Measurements from ENCODE around the gene NDOR1.

Gene NDOR1

DNA sequence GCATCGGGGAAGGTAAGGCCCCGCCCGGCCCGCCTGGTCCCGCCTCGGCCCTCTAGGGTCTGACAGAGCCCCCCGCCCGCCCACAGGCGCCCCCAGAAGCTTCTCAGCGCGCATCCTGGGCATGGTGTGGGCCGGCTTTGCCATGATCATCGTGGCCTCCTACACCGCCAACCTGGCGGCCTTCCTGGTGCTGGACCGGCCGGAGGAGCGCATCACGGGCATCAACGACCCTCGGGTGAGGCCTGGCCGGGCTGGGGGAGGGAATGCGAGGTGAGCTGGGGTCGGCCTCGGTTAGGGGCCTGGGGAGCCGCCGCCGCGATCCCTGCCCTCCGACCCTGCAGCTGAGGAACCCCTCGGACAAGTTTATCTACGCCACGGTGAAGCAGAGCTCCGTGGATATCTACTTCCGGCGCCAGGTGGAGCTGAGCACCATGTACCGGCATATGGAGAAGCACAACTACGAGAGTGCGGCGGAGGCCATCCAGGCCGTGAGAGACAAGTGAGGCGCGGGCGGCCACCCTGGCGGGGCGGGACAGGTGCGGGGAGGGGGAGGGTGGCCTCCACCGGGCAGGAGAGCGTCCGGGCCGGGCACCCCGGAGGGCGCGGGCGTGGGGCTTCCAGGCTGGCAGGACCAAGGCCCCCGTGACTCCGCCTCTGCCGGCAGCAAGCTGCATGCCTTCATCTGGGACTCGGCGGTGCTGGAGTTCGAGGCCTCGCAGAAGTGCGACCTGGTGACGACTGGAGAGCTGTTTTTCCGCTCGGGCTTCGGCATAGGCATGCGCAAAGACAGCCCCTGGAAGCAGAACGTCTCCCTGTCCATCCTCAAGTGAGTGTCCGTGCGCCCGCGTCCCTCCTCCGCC lies 42.8 kb upstream of the NDOR1 start:
- no peak overlapping the region for H3K27ac ChIP-seq (ENCODE audit: low read depth in 2 of 2, low read length in 2 of 2)
- no peaks in the 10 kb centered on the region for H3K9me3 ChIP-seq (ENCODE audit: control insufficient read depth in 2 of 2, low read length in 2 of 2)
- H3K4me1 ChIP-seq (ENCODE audit: control insufficient read depth in 2 of 2, insufficient read depth in 2 of 2, low read length in 2 of 2): peaks cover 2 to 10% of the 10 kb centered on the region in 2 donors
- peak overlapping the region in 1 of 2 donors; percentile 35 for H3K4me3 ChIP-seq (ENCODE audit: low read length in 2 of 2)
- H3K36me3 ChIP-seq (ENCODE audit: control insufficient read depth in 2 of 2, insufficient read depth in 2 of 2, low read length in 2 of 2): no peaks in the 10 kb centered on the region
- no peak overlapping the region for H3K9ac ChIP-seq (ENCODE audit: low read depth in 1 of 2, low read length in 2 of 2)
- peaks cover 37 to 45% of the 10 kb centered on the region in 2 donors for H3K27me3 ChIP-seq (ENCODE audit: control insufficient read depth in 2 of 2, insufficient read depth in 2 of 2, low read length in 2 of 2)

DNA sequence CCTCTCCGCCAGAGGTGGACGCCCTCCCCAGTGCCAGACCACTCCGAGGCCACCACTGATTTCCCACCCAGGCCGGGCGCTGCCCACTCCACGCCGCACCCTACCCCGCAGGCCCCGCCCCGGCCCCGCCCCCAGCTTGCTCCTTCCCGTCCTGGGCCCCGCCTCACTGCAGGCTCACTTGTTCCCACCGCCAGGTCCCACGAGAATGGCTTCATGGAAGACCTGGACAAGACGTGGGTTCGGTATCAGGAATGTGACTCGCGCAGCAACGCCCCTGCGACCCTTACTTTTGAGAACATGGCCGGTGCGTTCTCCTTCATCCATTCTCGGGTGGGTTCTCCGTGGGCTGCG lies 42.2 kb upstream of the NDOR1 start:
- H3K9me3 ChIP-seq (ENCODE audit: control insufficient read depth in 2 of 2, low read length in 2 of 2): no peaks in the 10 kb centered on the region
- H3K4me1 ChIP-seq (ENCODE audit: control insufficient read depth in 2 of 2, insufficient read depth in 2 of 2, low read length in 2 of 2): peaks cover 6 to 14% of the 10 kb centered on the region in 2 donors
- H3K36me3 ChIP-seq (ENCODE audit: control insufficient read depth in 2 of 2, insufficient read depth in 2 of 2, low read length in 2 of 2): no peaks in the 10 kb centered on the region
- no peak overlapping the region for H3K9ac ChIP-seq (ENCODE audit: low read depth in 1 of 2, low read length in 2 of 2)
- no peak overlapping the region for H3K27ac ChIP-seq (ENCODE audit: low read depth in 2 of 2, low read length in 2 of 2)
- peak overlapping the region in 1 of 2 donors; percentile 35 for H3K4me3 ChIP-seq (ENCODE audit: low read length in 2 of 2)
- peaks cover 33 to 44% of the 10 kb centered on the region in 2 donors for H3K27me3 ChIP-seq (ENCODE audit: control insufficient read depth in 2 of 2, insufficient read depth in 2 of 2, low read length in 2 of 2)

DNA sequence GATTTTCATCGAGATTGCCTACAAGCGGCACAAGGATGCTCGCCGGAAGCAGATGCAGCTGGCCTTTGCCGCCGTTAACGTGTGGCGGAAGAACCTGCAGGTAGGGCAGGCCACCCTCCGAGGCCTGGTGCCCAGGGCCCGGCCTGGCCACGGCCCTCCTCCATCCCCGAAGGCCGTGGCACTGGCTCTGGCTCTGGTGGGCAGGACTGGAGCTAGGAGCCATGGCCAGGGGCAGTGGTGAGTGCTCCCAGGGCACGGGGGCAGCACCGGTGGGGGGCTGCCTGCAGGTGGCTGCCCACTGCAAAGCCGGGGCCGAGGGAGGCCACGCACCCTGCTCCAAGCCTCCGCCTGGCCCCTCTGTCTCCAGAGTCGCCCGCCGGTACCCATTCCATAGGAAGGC lies 41.7 kb upstream of the NDOR1 start:
- Histone ChIP-seq H3K27me3 (ENCODE audit: control insufficient read depth in 2 of 2, insufficient read depth in 2 of 2, low read length in 2 of 2) (peaks cover 31 to 42% of the 10 kb centered on the region in 2 donors), H3K36me3 (ENCODE audit: control insufficient read depth in 2 of 2, insufficient read depth in 2 of 2, low read length in 2 of 2) (no peaks in the 10 kb centered on the region), H3K9me3 (ENCODE audit: control insufficient read depth in 2 of 2, low read length in 2 of 2) (no peaks in the 10 kb centered on the region), H3K4me1 (ENCODE audit: control insufficient read depth in 2 of 2, insufficient read depth in 2 of 2, low read length in 2 of 2) (peaks cover 8 to 17% of the 10 kb centered on the region in 2 donors), H3K9ac (ENCODE audit: low read depth in 1 of 2, low read length in 2 of 2) (no peak overlapping the region), H3K27ac (ENCODE audit: low read depth in 2 of 2, low read length in 2 of 2) (no peak overlapping the region), H3K4me3 (ENCODE audit: low read length in 2 of 2) (no peak overlapping the region)

DNA sequence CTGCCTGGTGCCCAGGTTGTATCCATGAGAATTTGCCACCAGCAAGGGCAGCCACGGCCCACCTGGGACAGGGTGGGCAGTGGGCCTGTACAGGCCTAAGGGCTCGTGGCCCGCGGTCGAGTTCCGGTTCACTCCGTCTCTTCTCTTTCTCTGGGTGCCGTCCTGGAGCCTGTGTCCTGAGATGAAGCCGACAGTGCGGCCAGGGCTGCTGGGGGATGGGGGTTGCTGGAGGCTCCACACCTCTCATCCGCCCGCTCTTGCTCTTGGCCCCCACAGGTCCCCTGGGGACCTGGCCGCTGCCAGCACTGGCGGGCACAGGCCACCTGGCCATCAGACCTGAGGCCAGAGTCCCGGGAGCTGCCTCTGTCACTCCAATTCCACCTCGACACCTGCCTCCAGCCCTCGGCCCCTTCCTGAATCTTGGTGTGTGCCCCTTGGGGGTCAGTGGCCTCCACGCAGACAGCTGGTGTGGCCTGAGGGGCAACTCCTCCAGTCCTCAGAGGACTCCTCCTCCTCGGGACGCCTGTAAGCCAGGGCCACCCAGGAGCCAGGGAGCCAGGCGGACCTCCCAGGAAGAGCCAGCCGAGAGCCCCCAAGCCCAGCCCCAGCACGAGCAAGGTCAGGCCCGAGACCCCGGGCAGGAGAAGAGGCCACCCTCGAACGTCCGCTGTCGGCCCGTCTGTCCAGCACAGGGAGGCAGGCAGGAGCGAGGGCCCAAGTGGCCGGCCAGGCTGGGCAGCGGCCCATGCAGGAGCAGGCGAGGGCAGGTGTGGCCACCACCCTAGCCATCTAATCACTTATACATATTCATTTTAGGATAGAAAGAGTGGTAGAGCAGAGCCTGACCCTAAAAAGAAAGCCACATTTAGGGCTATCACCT lies 40.9 kb upstream of the NDOR1 start:
- no peak overlapping the region for H3K9ac ChIP-seq (ENCODE audit: low read depth in 1 of 2, low read length in 2 of 2)
- H3K36me3 ChIP-seq (ENCODE audit: control insufficient read depth in 2 of 2, insufficient read depth in 2 of 2, low read length in 2 of 2): no peaks in the 10 kb centered on the region
- no peak overlapping the region for H3K4me3 ChIP-seq (ENCODE audit: low read length in 2 of 2)
- no peak overlapping the region for H3K27ac ChIP-seq (ENCODE audit: low read depth in 2 of 2, low read length in 2 of 2)
- no peaks in the 10 kb centered on the region for H3K9me3 ChIP-seq (ENCODE audit: control insufficient read depth in 2 of 2, low read length in 2 of 2)
- peaks cover 16 to 21% of the 10 kb centered on the region in 2 donors for H3K4me1 ChIP-seq (ENCODE audit: control insufficient read depth in 2 of 2, insufficient read depth in 2 of 2, low read length in 2 of 2)
- H3K27me3 ChIP-seq (ENCODE audit: control insufficient read depth in 2 of 2, insufficient read depth in 2 of 2, low read length in 2 of 2): peaks cover 26 to 35% of the 10 kb centered on the region in 2 donors

DNA sequence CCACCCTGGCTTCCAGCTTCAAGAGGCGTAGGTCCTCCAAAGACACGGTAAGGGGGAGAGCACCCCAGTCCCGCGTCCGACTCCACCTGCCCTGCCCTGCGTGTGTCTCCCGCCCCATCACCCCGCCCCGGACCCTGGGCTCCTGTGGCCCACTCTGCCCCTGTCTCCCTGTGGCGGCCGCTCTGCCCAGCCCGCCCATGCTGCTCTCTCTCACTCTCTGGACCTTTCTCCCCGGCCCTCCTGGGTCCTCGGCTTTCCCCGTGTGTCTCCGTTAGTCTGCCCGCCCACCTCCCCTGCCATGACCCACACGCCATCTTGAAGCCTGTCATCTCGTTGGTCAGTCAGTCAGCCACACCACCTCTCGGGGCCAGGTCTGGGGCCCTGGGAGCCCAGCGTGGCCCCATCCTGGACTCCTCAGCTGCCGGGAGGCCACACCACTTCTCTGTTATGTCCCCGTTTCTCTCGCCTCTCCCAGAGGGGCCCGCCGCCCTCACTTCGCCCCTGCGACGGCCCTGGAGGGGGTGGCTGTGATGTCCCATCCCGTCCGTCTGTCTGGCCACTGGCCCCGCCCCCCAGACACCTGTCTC lies 40.2 kb upstream of the NDOR1 start:
- no peaks in the 10 kb centered on the region for H3K36me3 ChIP-seq (ENCODE audit: control insufficient read depth in 2 of 2, insufficient read depth in 2 of 2, low read length in 2 of 2)
- H3K9me3 ChIP-seq (ENCODE audit: control insufficient read depth in 2 of 2, low read length in 2 of 2): no peaks in the 10 kb centered on the region
- H3K4me1 ChIP-seq (ENCODE audit: control insufficient read depth in 2 of 2, insufficient read depth in 2 of 2, low read length in 2 of 2): peaks cover 18 to 22% of the 10 kb centered on the region in 2 donors
- H3K27me3 ChIP-seq (ENCODE audit: control insufficient read depth in 2 of 2, insufficient read depth in 2 of 2, low read length in 2 of 2): peaks cover 25 to 30% of the 10 kb centered on the region in 2 donors
- no peak overlapping the region for H3K27ac ChIP-seq (ENCODE audit: low read depth in 2 of 2, low read length in 2 of 2)
- no peak overlapping the region for H3K9ac ChIP-seq (ENCODE audit: low read depth in 1 of 2, low read length in 2 of 2)
- H3K4me3 ChIP-seq (ENCODE audit: low read length in 2 of 2): no peak overlapping the region

DNA sequence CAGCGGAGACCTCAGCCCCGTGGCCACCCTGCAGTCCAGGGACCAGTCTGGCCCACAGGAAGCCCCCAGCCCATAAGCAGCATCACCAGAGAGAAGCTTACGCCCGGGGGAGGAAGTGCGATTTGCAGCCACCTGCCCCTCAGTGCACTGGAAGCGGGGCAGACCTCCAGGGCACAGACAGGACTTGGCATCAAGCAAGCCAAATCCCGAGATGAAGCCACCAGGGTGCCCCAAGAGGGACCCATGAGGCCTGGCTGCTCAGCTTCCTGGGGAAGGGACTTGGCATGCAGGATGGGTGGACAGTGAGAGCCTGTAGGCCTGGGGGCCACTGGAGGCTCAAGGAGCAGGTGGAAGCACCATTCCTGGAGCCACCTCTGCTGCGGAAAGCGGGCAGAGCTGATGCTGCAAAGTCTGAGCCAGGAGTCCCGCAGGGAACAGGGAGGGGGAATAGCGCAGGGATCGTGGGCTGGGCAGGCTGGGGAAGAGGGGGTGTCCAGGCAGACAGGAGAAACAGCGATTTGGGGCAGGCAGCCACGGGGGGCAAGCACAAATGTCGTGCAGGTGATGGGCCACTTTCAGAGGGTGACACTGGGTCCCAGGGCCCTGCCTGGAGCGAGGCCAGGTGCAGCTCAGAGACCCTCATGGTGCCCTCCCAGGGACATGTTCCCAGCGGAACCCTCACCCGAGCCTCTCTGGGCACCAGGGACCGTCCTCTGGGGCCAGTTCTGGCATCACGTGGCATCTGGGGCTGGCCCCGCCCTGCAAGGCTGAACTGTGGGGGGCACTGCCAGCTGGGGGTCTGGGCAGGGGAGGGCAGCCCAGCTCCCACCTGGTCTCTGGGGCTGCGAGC lies 38.9 kb upstream of the NDOR1 start:
- no peak overlapping the region for H3K4me3 ChIP-seq (ENCODE audit: low read length in 2 of 2)
- no peaks in the 10 kb centered on the region for H3K9me3 ChIP-seq (ENCODE audit: control insufficient read depth in 2 of 2, low read length in 2 of 2)
- no peak overlapping the region for H3K27ac ChIP-seq (ENCODE audit: low read depth in 2 of 2, low read length in 2 of 2)
- no peak overlapping the region for H3K9ac ChIP-seq (ENCODE audit: low read depth in 1 of 2, low read length in 2 of 2)
- H3K36me3 ChIP-seq (ENCODE audit: control insufficient read depth in 2 of 2, insufficient read depth in 2 of 2, low read length in 2 of 2): no peaks in the 10 kb centered on the region
- peaks cover 24 to 25% of the 10 kb centered on the region in 2 donors for H3K27me3 ChIP-seq (ENCODE audit: control insufficient read depth in 2 of 2, insufficient read depth in 2 of 2, low read length in 2 of 2)
- H3K4me1 ChIP-seq (ENCODE audit: control insufficient read depth in 2 of 2, insufficient read depth in 2 of 2, low read length in 2 of 2): peaks cover 18 to 22% of the 10 kb centered on the region in 2 donors

DNA sequence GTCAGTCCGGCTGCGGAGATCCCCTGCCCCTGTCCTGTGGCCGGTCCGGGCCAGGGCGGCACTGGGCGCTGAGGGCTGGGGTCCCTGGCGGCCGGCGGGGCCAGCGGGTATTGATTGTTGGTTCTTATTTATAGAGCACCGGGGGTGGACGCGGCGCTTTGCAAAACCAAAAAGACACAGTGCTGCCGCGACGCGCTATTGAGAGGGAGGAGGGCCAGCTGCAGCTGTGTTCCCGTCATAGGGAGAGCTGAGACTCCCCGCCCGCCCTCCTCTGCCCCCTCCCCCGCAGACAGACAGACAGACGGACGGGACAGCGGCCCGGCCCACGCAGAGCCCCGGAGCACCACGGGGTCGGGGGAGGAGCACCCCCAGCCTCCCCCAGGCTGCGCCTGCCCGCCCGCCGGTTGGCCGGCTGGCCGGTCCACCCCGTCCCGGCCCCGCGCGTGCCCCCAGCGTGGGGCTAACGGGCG lies 38.2 kb upstream of the NDOR1 start:
- H3K36me3 ChIP-seq (ENCODE audit: control insufficient read depth in 2 of 2, insufficient read depth in 2 of 2, low read length in 2 of 2): no peaks in the 10 kb centered on the region
- H3K4me1 ChIP-seq (ENCODE audit: control insufficient read depth in 2 of 2, insufficient read depth in 2 of 2, low read length in 2 of 2): peaks cover 22 to 24% of the 10 kb centered on the region in 2 donors
- H3K9me3 ChIP-seq (ENCODE audit: control insufficient read depth in 2 of 2, low read length in 2 of 2): no peaks in the 10 kb centered on the region
- no peak overlapping the region for H3K9ac ChIP-seq (ENCODE audit: low read depth in 1 of 2, low read length in 2 of 2)
- no peak overlapping the region for H3K27ac ChIP-seq (ENCODE audit: low read depth in 2 of 2, low read length in 2 of 2)
- peaks cover 25 to 28% of the 10 kb centered on the region in 2 donors for H3K27me3 ChIP-seq (ENCODE audit: control insufficient read depth in 2 of 2, insufficient read depth in 2 of 2, low read length in 2 of 2)
- peak overlapping the region in 1 of 2 donors; percentile 60 for H3K4me3 ChIP-seq (ENCODE audit: low read length in 2 of 2)

DNA sequence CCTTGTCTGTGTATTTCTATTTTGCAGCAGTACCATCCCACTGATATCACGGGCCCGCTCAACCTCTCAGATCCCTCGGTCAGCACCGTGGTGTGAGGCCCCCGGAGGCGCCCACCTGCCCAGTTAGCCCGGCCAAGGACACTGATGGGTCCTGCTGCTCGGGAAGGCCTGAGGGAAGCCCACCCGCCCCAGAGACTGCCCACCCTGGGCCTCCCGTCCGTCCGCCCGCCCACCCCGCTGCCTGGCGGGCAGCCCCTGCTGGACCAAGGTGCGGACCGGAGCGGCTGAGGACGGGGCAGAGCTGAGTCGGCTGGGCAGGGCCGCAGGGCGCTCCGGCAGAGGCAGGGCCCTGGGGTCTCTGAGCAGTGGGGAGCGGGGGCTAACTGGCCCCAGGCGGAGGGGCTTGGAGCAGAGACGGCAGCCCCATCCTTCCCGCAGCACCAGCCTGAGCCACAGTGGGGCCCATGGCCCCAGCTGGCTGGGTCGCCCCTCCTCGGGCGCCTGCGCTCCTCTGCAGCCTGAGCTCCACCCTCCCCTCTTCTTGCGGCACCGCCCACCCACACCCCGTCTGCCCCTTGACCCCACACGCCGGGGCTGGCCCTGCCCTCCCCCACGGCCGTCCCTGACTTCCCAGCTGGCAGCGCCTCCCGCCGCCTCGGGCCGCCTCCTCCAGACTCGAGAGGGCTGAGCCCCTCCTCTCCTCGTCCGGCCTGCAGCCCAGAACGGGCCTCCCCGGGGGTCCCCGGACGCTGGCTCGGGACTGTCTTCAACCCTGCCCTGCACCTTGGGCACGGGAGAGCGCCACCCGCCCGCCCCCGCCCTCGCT lies 37.5 kb upstream of the NDOR1 start:
- Histone ChIP-seq H3K27me3 (ENCODE audit: control insufficient read depth in 2 of 2, insufficient read depth in 2 of 2, low read length in 2 of 2) (peaks cover 22 to 28% of the 10 kb centered on the region in 2 donors), H3K9ac (ENCODE audit: low read depth in 1 of 2, low read length in 2 of 2) (no peak overlapping the region), H3K4me3 (ENCODE audit: low read length in 2 of 2) (peak overlapping the region; percentile 20 to 62)

DNA sequence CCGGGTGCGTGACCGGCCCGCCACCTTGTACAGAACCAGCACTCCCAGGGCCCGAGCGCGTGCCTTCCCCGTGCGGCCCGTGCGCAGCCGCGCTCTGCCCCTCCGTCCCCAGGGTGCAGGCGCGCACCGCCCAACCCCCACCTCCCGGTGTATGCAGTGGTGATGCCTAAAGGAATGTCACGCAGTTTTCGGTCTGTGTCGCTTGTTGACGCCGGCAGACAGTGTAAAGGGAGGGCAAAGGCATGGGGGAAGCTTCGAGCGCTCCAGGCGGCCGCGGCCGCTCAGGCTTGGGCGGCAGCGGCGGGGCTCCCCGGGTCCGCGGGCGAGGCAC lies 37.0 kb upstream of the NDOR1 start:
- Histone ChIP-seq H3K9ac (ENCODE audit: low read depth in 1 of 2, low read length in 2 of 2) (peak overlapping the region in 1 of 2 donors; percentile 38), H3K27ac (ENCODE audit: low read depth in 2 of 2, low read length in 2 of 2) (peak overlapping the region in 1 of 2 donors; percentile 32), H3K9me3 (ENCODE audit: control insufficient read depth in 2 of 2, low read length in 2 of 2) (no peaks in the 10 kb centered on the region), H3K27me3 (ENCODE audit: control insufficient read depth in 2 of 2, insufficient read depth in 2 of 2, low read length in 2 of 2) (peaks cover 22 to 30% of the 10 kb centered on the region in 2 donors), H3K4me3 (ENCODE audit: low read length in 2 of 2) (peak overlapping the region; percentile 50 to 62), H3K36me3 (ENCODE audit: control insufficient read depth in 2 of 2, insufficient read depth in 2 of 2, low read length in 2 of 2) (no peaks in the 10 kb centered on the region), H3K4me1 (ENCODE audit: control insufficient read depth in 2 of 2, insufficient read depth in 2 of 2, low read length in 2 of 2) (peaks cover 21 to 25% of the 10 kb centered on the region in 2 donors)

More for the DNA sequence above, 37.5 kb upstream of the NDOR1 start:
- peaks cover 22 to 27% of the 10 kb centered on the region in 2 donors for H3K4me1 ChIP-seq (ENCODE audit: control insufficient read depth in 2 of 2, insufficient read depth in 2 of 2, low read length in 2 of 2)
- no peaks in the 10 kb centered on the region for H3K36me3 ChIP-seq (ENCODE audit: control insufficient read depth in 2 of 2, insufficient read depth in 2 of 2, low read length in 2 of 2)
- no peak overlapping the region for H3K27ac ChIP-seq (ENCODE audit: low read depth in 2 of 2, low read length in 2 of 2)
- no peaks in the 10 kb centered on the region for H3K9me3 ChIP-seq (ENCODE audit: control insufficient read depth in 2 of 2, low read length in 2 of 2)
